LoVo (cell line): ENCODE results near the gene FGFRL1.

Source experiments
- DNase-seq: peaks from one replicate; pipeline ENCODE4 v3.0.0-alpha.2; 2016; ENCODE audit warnings: low spot score

Gene FGFRL1

DNA sequence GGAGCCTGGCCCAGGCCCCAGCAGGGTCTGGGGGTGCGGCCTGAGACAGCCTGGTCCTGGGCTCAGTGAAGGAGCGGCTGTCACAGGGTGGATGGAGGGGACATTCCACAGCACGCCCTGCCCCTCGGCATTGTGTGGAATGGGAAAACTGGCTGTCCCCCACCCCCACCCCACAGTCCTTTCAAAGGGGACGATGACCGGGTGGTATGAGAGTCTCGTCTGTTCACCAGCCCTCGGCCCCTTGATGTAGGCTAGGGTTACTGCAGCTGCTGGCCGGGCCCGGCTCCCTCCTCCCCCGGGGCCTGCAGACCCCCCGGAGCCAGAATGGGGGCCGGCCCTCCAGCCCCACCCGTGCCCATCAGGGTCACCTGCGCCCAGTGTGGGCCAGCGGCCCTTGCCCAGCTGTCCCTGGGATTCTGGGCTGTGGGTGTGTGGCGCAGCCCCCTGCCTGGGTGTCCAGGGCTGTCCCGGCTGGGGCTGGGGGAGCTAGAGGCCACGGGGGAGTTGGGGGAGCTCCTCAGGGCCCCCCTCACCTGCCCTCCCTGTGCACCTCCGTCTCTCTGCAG, 11.7 kb downstream of the FGFRL1 start:
- no peak for DNase-seq

DNA sequence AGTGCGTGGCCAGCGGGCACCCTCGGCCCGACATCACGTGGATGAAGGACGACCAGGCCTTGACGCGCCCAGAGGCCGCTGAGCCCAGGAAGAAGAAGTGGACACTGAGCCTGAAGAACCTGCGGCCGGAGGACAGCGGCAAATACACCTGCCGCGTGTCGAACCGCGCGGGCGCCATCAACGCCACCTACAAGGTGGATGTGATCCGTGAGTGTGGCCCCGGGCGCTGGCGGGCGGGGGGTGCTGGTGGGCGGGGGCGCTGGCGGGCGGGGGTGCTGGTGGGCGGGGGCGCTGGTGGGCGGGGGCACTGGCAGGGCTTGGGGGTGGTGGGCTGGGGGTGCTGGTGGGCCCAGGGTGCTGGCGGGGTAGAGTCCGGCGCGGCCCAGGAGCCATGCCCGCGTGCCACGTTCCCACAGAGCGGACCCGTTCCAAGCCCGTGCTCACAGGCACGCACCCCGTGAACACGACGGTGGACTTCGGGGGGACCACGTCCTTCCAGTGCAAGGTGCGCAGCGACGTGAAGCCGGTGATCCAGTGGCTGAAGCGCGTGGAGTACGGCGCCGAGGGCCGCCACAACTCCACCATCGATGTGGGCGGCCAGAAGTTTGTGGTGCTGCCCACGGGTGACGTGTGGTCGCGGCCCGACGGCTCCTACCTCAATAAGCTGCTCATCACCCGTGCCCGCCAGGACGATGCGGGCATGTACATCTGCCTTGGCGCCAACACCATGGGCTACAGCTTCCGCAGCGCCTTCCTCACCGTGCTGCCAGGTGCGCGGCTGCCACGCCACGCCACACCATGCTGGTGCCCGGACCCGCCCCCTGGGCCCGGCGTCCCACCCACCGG, 12.7 kb downstream of the FGFRL1 start:
- DNase-seq = no peak

DNA sequence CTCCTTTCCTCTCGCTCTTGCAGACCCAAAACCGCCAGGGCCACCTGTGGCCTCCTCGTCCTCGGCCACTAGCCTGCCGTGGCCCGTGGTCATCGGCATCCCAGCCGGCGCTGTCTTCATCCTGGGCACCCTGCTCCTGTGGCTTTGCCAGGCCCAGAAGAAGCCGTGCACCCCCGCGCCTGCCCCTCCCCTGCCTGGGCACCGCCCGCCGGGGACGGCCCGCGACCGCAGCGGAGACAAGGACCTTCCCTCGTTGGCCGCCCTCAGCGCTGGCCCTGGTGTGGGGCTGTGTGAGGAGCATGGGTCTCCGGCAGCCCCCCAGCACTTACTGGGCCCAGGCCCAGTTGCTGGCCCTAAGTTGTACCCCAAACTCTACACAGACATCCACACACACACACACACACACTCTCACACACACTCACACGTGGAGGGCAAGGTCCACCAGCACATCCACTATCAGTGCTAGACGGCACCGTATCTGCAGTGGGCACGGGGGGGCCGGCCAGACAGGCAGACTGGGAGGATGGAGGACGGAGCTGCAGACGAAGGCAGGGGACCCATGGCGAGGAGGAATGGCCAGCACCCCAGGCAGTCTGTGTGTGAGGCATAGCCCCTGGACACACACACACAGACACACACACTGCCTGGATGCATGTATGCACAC, 13.6 kb downstream of the FGFRL1 start:
- no peak for DNase-seq

GRCh38 chr4:1026115-1026514, 14.7 kb downstream of the FGFRL1 start:
- no peak for DNase-seq

DNA sequence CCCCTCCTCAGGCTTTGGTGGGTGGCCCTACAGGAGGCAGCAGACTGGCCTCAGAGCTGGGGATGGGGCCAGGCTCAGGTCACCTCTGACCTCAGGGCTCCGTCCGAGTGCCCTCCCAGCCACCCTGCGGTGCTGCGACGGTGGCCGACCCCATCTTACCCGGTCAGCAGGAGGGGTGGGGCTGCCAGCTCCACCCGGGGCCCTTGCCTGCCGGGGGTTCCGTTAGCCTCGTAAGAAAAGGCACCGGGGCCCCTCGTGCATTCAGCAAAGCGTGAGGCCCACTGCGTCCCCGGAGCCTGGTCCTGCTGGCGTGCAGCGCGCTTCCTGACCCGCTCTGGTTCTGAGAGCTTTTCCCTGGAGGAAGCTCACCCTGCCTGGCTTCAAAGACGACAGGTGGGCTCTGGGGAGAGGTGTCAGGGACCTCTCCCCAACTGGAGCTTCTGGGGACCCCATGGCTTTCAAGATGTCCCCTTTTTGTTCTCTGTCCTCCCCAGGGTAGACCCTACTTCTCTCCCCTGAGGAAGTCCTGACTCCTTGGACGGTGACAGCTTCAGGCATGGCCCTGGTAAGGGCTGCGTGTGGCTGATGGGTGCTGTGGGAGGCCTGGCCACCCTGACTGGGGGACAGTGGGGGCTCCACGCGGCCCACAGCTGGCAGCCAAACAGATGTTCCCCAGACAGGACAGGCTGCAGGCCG, 15.9 kb downstream of the FGFRL1 start:
- DNase-seq = no peak

DNA sequence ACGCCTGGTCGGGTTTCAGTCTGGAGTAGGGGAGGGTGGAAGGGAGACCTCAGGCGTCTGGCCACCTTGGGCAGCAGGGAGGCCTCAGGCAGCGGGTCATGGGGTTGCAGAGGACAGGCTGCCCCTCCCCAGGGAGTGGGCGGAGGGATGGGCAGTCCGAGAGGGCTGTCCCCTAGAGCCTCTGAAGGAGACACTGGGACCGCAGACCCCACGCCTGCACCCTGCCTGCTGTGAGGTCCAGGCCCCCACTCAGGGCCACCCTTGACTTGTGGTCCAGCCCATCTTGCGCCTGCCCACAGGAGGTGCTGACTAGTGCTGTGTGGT, 16.5 kb downstream of the FGFRL1 start:
- no peak for DNase-seq

- DNase-seq = no peak
These were observed 17.3 kb downstream of the FGFRL1 start for GRCh38 chr4:1028574-1029220.

- no peak for DNase-seq
These were observed 18.1 kb downstream of the FGFRL1 start for GRCh38 chr4:1029529-1029928.

- DNase-seq = no peak
These were observed 18.6 kb downstream of the FGFRL1 start for GRCh38 chr4:1030031-1030430.

DNA sequence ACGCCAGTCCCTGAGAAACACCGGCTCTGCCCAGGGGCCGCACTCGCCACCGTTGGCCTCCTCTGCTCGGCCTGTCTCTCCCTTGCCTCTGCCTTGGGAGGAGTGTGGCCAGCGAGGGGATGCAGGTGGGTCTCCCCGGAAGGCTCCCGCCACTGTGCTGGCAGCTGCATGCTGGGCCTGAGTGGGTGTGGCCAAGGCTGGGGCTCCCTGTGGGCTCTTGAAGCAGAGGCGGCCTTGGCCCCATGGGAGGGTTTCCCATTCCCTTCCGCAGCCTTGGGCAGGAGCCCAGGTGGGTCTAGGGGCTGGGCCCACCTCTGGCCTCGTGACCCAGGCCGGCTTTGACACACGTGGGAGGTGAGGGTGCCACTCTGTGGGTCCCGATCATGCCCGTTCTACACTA, 19.1 kb downstream of the FGFRL1 start:
- DNase-seq = no peak

DNA sequence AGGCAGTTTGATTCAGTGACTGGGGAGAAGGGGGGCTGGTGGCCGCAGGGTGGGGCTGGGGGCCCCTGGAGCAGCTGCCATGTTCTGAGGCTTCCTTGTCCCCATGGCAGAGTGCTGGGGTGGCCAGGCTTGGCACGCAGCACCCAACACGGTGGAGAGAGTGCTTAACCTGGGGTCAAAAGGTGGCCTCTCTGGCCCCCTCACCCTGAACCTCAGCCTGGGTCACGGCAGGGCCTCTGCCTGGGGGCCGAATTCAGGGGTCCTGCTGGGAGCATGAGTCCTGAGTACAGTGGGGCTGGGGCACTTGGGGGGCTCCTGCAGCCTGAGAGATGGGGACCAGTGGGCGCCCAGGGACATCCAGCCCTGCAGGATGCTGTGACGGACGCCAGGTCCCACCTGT, 19.9 kb downstream of the FGFRL1 start:
- no peak for DNase-seq

DNA sequence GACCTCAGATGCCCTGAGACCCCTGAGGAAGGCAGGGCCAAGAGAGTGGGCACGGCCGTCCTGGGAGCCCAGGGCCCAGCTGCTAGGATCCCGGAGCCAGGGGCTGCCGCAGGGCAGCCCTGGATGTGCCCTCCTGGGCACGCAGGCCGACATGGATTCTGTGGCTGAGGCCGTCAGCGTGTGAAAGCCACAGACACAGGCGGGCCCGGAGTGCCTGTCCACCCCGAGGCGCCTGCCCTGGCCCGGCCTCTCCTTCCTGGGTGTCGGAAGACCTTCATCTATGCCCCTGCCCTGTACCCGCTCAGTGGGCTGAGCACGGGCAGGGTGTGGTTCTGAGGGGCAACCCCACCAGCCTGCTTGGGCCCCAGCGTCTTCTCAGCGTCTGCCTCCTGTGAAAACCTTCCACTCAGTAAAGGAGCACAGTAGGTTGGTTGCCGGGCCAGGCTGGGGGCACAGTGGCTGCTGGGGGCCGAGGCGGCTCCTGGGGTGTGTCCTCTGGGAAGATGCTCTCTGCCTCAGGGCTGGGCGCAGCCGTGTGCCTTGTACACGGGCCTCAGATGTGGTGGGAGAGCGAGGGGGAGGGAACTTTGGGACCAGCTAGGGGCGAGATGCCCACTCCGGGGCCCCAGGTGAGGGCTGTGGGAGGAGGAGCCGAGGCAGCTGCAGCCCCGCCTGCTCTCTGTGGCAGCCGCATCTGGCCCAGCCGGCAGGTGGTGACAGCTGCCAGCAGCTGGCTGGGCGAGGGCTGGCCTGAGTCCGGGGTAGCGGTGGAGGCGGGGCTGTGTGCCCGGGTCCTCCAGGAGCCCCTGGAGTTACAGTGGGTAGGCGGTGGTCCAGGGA, 20.8 kb downstream of the FGFRL1 start:
- DNase-seq = no peak

- no peak for DNase-seq
These were observed 21.4 kb downstream of the FGFRL1 start for GRCh38 chr4:1032861-1033260.

DNA sequence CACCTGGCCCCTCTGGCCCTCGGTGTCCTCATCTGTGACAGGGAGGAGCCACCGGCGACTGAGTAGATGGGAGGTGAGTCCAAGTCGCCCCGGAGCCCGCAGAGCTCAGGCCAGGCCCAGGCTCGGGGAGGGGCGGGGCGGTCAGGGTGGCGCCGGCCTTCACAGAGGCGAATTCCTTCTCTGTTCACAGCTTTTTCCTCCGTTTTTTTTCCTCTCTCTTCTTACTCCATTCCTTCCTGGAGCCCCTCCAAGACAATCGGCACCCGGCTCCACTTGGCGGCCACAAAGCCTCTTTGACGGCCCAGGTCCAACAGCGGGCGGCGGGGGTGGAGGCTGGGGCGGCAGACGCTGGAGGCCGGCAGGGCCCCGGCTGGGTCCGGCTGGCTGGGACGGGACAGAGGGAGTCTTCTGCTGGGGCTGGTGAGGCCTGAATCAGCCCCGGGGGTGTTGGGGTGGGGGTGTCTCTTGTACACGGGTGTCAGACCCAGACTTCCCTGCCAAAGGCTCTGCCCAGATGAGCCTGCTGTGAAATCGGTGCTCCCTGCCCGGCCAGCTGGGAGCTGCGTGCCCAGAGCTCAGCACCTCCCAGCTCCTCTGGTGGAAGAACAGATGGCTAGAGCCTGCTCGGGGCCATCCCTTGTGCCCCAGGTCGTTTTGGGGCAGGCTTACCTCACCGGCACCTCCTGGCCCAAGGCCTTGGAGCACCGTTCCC, 22.6 kb downstream of the FGFRL1 start:
- no peak for DNase-seq

DNA sequence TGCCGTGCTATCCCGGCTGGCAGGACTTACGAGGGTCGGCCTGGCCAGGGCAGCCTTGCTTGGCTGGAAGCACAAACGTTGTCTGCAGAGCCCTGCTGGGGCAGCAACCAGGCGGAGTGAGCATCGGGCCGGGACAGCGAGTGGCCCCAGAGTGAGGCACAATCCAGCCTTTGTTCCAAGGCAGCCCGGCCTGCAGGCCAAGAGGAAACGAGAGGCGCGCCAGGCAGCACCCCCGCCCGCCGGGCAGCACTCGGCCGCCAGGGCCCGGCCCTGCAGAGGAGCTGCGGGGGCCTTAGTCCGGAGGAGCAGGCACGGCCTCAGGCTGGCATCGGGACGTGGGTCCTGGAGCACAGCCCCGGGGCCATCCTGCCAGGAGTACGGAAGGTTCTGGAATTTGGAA, 24.1 kb downstream of the FGFRL1 start:
- DNase-seq = no peak

- no peak for DNase-seq
These were observed 24.7 kb downstream of the FGFRL1 start for GRCh38 chr4:1036095-1036494.

GRCh38 chr4:1036976-1037810, 25.8 kb downstream of the FGFRL1 start:
- DNase-seq = no peak

- no peak for DNase-seq
These were observed 27.6 kb downstream of the FGFRL1 start for GRCh38 chr4:1038948-1039492.

DNA sequence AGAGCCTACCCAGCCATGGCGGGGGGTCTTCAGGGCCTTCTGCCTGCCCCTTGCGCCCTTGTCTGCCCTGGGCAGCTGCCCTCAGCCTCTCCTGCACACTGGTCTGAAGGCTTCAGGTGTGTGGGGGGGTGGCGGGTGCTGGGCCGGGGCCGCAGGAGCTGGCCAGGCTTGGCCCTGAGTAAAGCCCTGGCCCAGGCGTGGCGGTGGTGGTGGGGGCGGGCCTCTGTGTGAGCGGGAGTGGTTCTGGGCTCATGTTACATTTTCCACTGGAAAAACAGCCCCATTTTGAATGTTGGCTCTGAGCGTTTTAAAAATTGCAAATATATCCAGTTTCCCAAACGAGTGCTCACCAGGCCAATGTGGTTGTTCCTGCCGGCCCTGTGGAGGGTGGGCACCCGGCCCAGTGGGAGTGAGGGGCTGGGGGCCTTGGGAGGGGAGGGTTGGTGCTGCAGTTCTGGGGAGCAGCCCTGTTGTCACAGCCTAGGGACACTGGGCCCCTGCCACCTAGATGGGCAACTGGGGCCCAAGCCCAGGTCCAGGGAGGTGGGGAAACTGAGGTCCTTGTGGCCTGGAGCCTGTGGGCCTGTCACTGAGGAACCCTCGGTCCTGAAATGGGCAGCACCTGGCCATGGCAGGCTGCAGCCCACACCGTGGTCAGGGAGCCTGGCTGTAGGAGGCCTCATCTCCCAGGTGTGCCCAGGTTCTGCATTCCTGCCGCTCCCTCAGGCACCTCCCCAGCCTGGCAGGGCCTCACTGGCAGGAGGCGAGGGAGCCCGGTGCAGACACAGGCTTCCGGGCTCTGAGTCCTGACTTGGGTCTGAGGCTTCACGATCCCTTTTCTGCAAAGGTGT, 28.3 kb downstream of the FGFRL1 start:
- no peak for DNase-seq
